HUES64 (cell line): Measurements from ENCODE around the gene MBD6.
A peak's percentile ranks its signal among the peaks of the same experiment; 100 is the strongest.

Experiments
- H3K27ac ChIP-seq: 2 replicates; pipeline ENCODE4 v1.7.0; 2013; ENCODE audit warnings: low read depth, low read length, inconsistent platforms
- H3K27me3 ChIP-seq: 2 replicates; pipeline ENCODE4 v1.6.1; 2013; ENCODE audit warnings: mild to moderate bottlenecking, low read length; ENCODE audit not compliant: insufficient read depth
- H3K36me3 ChIP-seq: 2 replicates; pipeline ENCODE4 v1.6.1; 2013; ENCODE audit warnings: mild to moderate bottlenecking, low read length; ENCODE audit not compliant: insufficient read depth
- H3K4me1 ChIP-seq: 2 replicates; pipeline ENCODE4 v1.6.1; 2013; ENCODE audit warnings: mild to moderate bottlenecking, low read length, moderate library complexity; ENCODE audit not compliant: insufficient read depth
- H3K4me3 ChIP-seq: 2 replicates; pipeline ENCODE4 v1.5.1; 2013; ENCODE audit warnings: mild to moderate bottlenecking, low read length, moderate library complexity
- H3K9ac ChIP-seq: 2 replicates; pipeline ENCODE4 v1.6.1; 2013; ENCODE audit warnings: mild to moderate bottlenecking, low read depth, low read length
- H3K9me3 ChIP-seq: 2 replicates; pipeline ENCODE4 v1.6.1; 2013; ENCODE audit warnings: low read depth, low read length; ENCODE audit not compliant: insufficient read depth
- WGBS: fragments of 150-250, 120-280 bp; methylation state at CpG from one replicate; pipeline ENCODE4 v1.1.7; 2013; ENCODE audit warnings: missing lambda C conversion rate; 5-methylcytosine and 5-hydroxymethylcytosine counted together

Gene MBD6

DNA sequence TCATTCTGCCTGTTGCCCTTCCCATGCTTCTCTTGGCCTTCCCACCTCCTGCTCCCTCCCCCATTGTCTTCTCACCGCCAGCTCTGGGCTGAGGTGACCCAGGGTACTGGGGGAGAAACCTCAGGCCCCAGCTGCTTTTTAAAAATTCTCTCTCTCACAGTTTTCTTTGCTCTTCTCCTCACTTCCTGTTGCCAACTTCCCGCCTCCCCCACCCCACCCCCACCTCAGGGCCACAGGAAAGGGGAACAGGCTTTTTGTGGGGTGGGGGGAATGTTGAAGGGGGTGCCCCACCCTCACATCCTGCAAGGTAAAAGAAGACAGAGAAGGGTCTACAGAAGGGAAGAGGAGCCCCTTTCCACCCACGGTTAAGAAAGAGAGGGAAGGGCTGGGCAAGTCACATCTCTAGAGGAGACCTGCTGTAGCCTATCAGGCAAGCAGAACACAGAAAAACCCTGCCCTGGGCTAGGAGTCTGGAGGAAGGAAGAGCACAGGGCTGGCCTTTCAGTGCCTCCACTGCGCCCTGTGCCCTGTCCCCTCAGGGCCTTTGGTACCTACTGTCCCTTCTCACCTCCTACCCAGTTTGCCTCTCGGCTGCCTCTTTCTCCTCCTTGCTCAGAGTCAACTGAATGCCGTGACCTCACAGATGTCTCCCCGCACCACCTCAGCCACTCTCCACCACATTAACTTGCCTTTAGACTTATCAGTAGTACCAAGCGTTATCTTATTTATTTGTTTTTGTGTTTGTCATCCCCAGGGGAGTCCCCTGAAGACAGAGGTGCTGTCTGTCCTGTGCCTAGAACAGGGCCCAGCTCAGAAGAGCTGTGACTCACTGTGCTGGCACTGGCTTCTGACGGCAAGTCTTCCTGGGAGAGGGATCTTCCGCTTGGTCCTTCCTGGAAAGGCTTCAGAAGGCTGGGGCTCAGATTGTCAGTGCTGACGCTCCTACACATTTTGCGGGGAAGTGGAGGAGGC lies 44.6 kb upstream of the MBD6 start:
- Histone ChIP-seq H3K27ac (no peak overlapping the region), H3K9ac (no peak overlapping the region), H3K4me1 (peaks cover 5% of the 10 kb centered on the region), H3K4me3 (no peak overlapping the region), H3K27me3 (peaks cover 56% of the 10 kb centered on the region), H3K36me3 (no peaks in the 10 kb centered on the region), H3K9me3 (no peaks in the 10 kb centered on the region)
- 80% methylated on average over 11 of the region's 12 CpGs for WGBS

DNA sequence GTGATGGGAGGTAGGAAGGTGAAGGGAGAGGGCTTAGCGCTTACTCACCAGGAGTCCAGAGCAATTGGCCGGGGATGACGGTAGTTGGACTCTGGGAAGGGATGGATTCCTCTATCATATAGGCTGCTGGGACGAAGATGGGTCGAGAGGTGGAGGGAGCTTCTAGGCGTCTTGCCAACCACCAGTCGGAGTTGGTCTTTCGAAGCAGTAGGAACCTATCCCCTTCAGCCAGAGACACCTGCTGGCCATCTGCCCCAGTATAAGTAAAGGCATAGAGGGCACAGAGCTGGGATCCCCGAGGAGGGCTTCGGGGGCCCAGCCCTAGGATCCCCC lies 43.6 kb upstream of the MBD6 start:
- Histone ChIP-seq H3K4me1 (peaks cover 5% of the 10 kb centered on the region), H3K4me3 (no peak overlapping the region), H3K27ac (no peak overlapping the region)

DNA sequence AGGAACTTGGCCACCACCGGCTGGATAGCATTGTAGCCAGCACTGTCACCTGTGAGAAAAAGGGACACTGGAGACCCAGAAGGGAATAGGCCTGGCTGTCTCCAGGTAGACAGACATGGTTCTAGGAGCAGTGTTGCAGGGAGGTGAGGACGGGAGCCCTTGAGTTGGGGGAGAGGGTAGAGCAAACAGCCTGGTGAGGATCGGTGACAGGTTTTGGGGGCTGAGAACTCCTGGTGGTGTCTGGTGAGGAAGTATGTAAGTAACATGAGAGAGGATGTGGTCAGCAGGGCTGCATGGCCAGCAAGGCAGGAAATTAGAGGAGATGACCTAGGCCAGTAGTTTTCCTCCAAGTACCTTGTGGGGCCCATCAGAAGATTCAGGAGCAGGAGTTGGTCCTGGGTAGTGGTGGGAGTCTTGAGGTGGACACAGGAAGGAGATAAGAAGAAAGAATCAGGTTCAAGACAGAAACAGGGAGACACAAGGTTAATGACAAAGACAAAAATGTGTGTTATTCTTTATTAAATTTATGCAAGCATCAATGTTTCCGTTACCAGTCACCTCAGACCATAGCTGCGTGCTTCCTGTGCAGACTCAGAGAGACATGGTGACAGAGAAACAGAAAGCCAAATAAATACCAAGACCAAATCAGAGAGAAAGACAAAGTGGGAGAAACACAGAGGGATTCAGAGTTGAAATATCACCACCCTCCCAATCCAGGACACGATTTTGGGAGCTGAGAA lies 43.1 kb upstream of the MBD6 start, which contains the start of gene ARHGAP9:
TSS of gene ARHGAP9 (minus strand) at position 491 of the 740 bp plus-strand sequence. CDS start at position 31, 460 bp downstream.
- Histone ChIP-seq H3K4me3 (no peak within 1 kb of the TSS), H3K27me3 (peaks cover 43% of the 10 kb centered on the region)

More for the DNA sequence above, 43.6 kb upstream of the MBD6 start:
- 94% methylated on average over 10 of the region's 10 CpGs for WGBS
- Histone ChIP-seq H3K27me3 (peaks cover 48% of the 10 kb centered on the region), H3K9me3 (no peaks in the 10 kb centered on the region), H3K36me3 (no peaks in the 10 kb centered on the region), H3K9ac (no peak overlapping the region)

DNA sequence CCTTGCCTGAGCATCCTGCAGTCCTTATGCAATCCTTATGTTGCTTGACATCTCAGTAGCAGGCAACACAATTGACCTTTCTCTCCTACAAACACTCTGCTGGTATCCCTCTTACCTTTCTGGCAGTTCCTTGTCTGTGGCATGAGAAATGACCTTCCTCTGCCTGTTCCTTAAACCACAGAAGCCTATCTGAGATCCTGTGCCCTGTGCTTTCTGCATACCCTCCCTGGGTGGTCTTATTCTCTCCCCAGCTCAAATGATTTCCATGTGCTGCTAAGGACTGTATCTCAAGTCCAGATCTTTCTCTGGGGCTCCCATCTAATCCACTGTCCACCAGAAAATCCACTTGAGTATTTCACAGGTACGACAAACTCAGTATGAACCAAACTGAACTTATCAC lies 41.0 kb upstream of the MBD6 start:
- WGBS, result 100% methylated on average over 1 of the region's 1 CpG

More for the DNA sequence above, 43.1 kb upstream of the MBD6 start, which contains the start of gene ARHGAP9:
- no peaks in the 10 kb centered on the region for H3K36me3 ChIP-seq
- H3K9ac ChIP-seq, result no peak within 1 kb of the TSS
- no peaks in the 10 kb centered on the region for H3K9me3 ChIP-seq
- H3K27ac ChIP-seq, result no peak within 1 kb of the TSS
- H3K4me1 ChIP-seq, result peaks cover 5% of the 10 kb centered on the region
- 92% methylated on average over 6 of the region's 6 CpGs for WGBS

DNA sequence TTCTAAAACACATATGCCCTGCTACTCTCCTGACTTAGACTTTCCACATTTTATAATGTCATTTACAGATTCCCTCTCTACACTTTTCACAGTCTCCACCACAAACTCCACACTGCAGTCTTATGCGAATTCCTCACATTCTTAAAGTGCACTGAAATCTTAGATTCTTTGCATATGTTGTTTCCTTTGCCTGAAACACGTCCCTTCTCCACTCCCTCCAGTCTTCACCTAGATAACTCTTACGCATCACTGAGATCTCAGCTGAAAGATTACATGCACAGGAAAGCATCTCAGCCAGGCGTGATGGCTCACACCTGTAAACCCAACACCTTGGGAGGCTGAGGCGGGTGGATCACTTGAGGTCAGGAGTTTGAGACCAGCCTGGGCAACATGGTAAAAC lies 39.2 kb upstream of the MBD6 start:
- no peaks in the 10 kb centered on the region for H3K36me3 ChIP-seq
- WGBS, result 73% methylated on average over 5 of the region's 5 CpGs
- no peaks in the 10 kb centered on the region for H3K4me1 ChIP-seq
- no peaks in the 10 kb centered on the region for H3K9me3 ChIP-seq
- H3K4me3 ChIP-seq, result no peak overlapping the region
- peaks cover 9% of the 10 kb centered on the region; the same call in 1 of the 2 replicates for H3K27me3 ChIP-seq
- no peak overlapping the region for H3K9ac ChIP-seq
- H3K27ac ChIP-seq, result no peak overlapping the region

More for the DNA sequence above, 41.0 kb upstream of the MBD6 start:
- Histone ChIP-seq H3K4me3 (no peak overlapping the region), H3K27ac (no peak overlapping the region), H3K9me3 (no peaks in the 10 kb centered on the region), H3K27me3 (peaks cover 22% of the 10 kb centered on the region), H3K4me1 (no peaks in the 10 kb centered on the region; the same call in 1 of the 2 replicates), H3K36me3 (no peaks in the 10 kb centered on the region), H3K9ac (no peak overlapping the region)

DNA sequence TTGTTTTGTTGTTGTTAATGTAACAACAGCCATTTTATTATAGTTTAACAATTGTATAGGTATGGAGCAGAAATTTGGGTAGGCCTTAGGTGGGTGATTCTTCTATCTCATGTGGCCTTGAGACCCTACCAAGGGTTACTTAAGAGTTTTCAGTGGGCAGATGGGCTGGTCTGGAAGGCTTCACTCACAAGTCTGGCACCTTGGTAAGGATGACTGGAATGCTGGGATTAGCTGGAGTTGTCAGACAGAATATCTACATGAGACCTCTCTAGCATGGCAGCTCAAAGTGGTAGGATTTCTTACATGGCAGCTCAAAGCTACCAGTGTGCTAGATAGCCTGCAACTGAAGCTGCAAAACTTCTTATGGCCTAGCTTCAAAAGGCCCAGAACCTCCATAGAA lies 36.9 kb upstream of the MBD6 start:
- Histone ChIP-seq H3K27me3 (no peaks in the 10 kb centered on the region; the same call in 1 of the 2 replicates), H3K27ac (no peak overlapping the region), H3K36me3 (peaks cover 19% of the 10 kb centered on the region), H3K9ac (no peak overlapping the region), H3K4me3 (no peak overlapping the region), H3K4me1 (peaks cover 6% of the 10 kb centered on the region; the same call in 1 of the 2 replicates), H3K9me3 (no peaks in the 10 kb centered on the region)

DNA sequence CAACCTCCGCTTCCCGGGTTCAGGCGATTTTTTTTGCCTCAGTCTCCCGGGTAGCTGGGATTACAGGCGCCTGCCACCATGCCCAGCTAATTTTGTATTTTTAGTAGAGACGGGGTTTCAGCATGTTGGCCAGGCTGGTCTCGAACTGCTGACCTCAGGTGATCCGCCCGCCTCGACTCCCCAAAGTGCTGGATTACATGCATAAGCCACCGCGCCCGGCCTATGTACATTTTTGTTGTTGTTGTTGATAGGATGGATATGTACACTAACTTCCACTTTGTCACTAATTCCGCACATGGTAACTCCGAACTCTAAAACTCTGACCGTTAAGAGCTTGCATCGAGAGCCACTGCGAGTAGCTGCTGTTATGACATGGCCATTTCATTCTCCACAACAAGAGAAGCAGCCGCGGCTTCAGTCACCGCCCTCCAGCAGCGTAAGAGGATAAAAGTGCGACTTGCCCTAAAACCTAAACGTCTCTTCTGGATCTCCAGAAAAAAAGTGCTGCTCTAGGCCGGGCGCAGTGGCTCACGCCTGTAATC lies 35.5 kb upstream of the MBD6 start:
- 93% methylated on average over 27 of the region's 27 CpGs for WGBS
- H3K4me3 ChIP-seq, result 0 out of 2 replicates have a peak overlapping the region, but pooled peaks have one; percentile 95
- no peaks in the 10 kb centered on the region for H3K9me3 ChIP-seq
- peaks cover 32% of the 10 kb centered on the region for H3K36me3 ChIP-seq
- no peak overlapping the region for H3K9ac ChIP-seq
- no peak overlapping the region for H3K27ac ChIP-seq
- peaks cover 6% of the 10 kb centered on the region; the same call in 1 of the 2 replicates for H3K4me1 ChIP-seq
- H3K27me3 ChIP-seq, result no peaks in the 10 kb centered on the region

DNA sequence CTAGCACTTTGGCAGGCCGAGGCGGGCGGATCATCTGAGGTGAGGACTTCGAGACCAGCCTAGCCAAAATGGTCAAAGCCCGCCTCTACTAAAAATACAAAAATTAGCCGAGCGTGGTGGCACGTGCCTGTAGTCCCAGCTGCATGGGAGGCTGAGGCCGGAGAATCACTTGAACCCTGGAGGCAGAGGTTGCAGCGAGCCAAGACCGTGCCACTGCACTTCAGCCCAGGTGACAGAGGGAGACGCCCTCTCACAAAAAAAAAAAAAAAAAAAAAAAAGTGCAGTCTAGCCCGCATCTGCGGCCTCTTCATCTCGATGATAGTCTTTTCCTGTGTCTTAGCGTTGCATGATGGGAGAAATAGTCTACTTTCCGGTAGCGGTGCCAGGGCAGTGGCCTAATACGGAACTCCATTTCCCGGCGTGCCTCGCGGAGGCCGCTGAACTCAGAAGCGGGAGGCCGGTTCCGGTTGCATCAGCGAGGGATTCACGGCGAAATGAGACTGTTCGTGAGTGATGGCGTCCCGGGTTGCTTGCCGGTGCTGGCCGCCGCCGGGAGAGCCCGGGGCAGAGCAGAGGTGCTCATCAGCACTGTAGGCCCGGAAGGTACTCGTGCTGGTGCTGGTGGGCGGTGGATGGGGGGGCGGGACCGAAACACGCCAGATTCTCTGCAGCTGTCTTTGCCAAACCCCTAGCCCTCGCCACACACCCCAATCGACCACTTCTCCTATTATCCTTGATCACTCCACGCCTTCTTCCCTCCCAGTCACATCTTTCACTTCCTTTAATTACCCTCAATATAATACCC lies 34.8 kb upstream of the MBD6 start, which contains the start of gene MARS1:
TSS of gene MARS1 (plus strand) at position 472 of the 805 bp plus-strand sequence. CDS start at position 495, 23 bp downstream.
- Histone ChIP-seq H3K27ac (peak within 1 kb of the TSS; percentile 91), H3K9ac (peak within 1 kb of the TSS; percentile 98), H3K9me3 (peaks cover 2% of the 10 kb centered on the region; the same call in 1 of the 2 replicates), H3K4me1 (peaks cover 6% of the 10 kb centered on the region; the same call in 1 of the 2 replicates), H3K27me3 (no peaks in the 10 kb centered on the region), H3K36me3 (peaks cover 39% of the 10 kb centered on the region), H3K4me3 (peak within 1 kb of the TSS; percentile 95)
- WGBS, result 15% methylated on average over 47 of the region's 47 CpGs

DNA sequence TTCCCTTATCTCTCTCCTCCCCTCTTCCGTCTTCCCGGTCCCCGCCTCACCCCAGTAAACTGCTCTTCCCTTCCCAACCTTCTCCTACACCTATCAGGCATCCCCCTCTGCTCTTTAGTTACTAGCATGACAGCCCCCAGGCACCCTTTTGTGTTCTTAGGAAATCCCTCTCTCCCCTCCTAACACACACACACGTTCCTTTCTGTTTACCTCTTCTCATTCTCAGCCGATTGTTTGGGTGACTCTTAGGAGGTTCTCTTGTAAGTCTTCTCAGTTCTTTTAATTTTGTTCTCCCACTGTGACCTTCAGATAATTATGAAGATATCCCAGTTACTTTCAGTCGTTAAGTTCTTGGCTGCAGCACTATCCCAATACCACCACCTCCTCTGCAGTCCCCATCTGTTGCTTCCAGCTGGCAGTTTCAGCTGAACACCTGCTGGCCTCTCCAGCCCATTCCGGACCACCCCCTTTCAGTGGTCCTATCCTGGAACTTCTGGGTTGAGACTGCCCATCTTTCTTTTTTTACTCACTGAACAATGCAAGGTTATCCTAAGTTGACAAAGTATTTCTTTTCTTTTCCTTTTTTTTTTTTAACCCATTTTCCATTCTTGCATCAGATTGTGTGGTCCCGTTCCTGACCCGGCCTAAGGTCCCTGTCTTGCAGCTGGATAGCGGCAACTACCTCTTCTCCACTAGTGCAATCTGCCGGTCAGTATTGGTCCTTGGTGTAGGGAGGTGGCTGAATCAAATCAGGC lies 34.0 kb upstream of the MBD6 start:
- peak overlapping the region; percentile 98 for H3K9ac ChIP-seq
- peaks cover 6% of the 10 kb centered on the region; the same call in 1 of the 2 replicates for H3K4me1 ChIP-seq
- peaks cover 42% of the 10 kb centered on the region for H3K36me3 ChIP-seq
- WGBS, result 30% methylated on average over 11 of the region's 11 CpGs
- peaks cover 5% of the 10 kb centered on the region; the same call in 1 of the 2 replicates for H3K9me3 ChIP-seq
- peak overlapping the region; percentile 95 for H3K4me3 ChIP-seq
- H3K27me3 ChIP-seq, result no peaks in the 10 kb centered on the region
- peak overlapping the region; percentile 91 for H3K27ac ChIP-seq
